GM12892 (cell line): ENCODE data around the gene ASB17.

Experiments
- POLR2A ChIP-seq: IDR thresholded peaks from 2 replicates; pipeline ENCODE4 v1.6.1; 2011; ENCODE audit warnings: low read depth, low read length, control low read depth
- TAF1 ChIP-seq: IDR thresholded peaks from 2 replicates; pipeline ENCODE4 v1.6.1; 2011; ENCODE audit warnings: low read depth, mild to moderate bottlenecking, control low read depth, low read length, borderline replicate concordance

- TF ChIP-seq TAF1, result no peak
- no peak for TF ChIP-seq POLR2A
Observed at GRCh38 chr1:75980972-75981897, 49.0 kb upstream of the ASB17 start.
